Measurements from ENCODE around the gene DPP6.

Gene DPP6

DNA sequence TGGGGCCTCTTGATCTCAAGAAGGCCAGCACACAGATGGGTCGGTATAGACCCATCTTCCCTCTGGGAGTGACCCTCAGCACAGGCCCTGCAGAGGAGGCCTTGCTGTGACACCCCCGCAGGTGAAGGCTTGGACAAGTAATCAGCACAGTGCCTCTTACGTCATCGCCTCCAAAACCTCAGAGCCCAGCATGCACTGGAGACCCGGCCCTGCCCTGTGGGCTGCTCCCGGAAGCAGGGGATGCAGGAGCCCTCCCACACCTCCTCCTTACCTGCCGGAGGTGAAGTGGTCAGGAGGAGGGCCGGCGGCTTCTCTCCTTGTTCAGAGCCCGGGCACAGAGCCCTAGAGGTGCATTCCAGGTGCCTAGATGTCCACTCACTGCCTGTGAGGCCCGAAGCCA is 829.3 kb downstream of the DPP6 start:
- DNase-seq (ENCODE audit: low read depth), result no peak

DNA sequence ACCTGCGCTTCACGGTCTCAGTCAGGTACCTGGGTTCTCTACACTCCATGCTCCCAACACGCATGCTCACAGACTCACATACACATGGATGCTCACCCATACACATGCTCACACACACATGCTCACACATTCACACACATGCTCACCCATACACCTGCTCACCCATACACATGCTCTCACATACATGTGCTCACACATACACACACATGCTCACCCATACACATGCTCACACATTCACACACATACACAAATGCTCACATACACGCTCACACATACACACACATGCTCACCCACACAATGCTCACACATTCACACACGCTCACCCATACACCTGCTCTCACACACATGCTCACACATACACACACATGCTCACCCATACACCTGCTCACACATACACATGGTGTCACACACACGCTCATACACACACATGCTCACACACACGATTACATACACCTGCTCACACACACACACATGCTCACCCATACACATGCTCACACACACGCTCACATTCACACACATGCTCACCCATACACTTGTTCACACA is 830.8 kb downstream of the DPP6 start:
- no peak for DNase-seq (ENCODE audit: low read depth)

DNA sequence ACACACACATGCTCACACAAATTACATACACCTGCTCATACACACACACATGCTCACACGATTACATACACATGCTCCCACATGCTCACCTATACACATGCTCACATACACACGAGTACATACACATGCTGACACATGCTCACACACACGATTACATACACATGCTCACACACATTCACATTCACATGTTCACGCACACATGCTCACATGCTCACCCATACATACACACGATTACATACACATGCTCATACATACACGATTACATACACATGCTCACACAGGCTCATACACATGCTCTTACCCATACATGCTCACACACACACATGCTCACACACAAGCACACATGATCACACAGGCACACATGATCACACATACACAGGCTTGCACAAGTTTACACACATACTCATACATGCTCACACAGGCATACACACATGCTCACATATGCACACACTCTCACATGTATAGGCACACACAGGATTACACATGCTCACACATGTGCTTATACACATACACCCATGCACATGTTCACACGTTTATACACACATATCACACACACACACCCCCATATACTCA is 832.2 kb downstream of the DPP6 start:
- DNase-seq (ENCODE audit: low read depth), result no peak

DNA sequence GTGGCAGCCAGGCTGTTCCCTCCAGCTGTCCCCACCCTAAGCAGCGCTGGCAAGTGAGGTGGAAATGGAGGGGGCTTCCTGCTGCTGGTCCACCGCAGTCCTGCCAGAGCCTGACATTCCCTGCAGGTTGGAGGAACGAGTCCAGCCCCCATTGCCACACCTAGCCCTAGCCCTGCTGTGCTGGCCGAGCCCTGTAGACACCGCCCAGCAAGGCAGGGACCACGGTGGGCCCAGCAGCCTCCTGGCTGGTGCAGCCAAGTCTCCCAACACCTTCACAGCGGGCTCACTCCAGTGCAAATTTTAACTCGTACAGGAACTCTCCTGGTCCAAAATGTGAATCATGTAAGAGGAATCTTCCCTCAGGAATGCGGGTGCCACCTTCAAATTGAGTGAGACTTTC is 834.4 kb downstream of the DPP6 start:
- DNase-seq (ENCODE audit: low read depth), result no peak

- DNase-seq (ENCODE audit: low read depth), result no peak
These were observed 836.5 kb downstream of the DPP6 start for GRCh38 chr7:154888690-154889089.

- no peak for DNase-seq (ENCODE audit: low read depth)
These were observed 840.3 kb downstream of the DPP6 start for GRCh38 chr7:154892459-154892858.

- DNase-seq (ENCODE audit: low read depth), result no peak
These were observed 843.9 kb downstream of the DPP6 start for GRCh38 chr7:154896076-154896475.

- DNase-seq (ENCODE audit: low read depth), result no peak
These were observed 847.0 kb downstream of the DPP6 start for GRCh38 chr7:154898973-154899855.

GRCh38 chr7:154899862-154900261 is 847.7 kb downstream of the DPP6 start:
- no peak for DNase-seq (ENCODE audit: low read depth)

DNA sequence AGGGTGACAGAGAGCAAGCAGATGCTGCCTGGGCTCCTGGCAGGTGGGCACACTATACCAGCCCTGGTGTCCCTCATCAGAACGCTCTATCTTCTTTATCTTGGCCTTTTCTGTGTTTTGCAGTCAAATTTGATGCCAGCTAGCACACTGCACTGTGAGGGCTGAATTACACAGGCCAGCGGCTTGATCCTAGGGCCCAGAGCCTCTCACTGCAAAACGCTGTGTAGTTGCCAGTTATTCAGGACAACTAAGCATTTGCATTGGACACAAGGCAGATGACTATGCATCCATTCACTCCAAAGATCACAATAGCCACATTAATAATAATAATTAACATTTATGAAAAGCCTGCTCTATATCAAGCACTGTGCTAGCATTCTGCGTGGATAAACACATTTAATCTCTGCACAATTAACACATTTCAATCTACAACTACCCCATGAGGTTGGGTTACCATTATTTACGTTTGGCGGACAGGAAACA is 850.4 kb downstream of the DPP6 start:
- DNase-seq (ENCODE audit: low read depth), result no peak

GRCh38 chr7:154903083-154903731 is 851.0 kb downstream of the DPP6 start:
- no peak for DNase-seq (ENCODE audit: low read depth)

DNA sequence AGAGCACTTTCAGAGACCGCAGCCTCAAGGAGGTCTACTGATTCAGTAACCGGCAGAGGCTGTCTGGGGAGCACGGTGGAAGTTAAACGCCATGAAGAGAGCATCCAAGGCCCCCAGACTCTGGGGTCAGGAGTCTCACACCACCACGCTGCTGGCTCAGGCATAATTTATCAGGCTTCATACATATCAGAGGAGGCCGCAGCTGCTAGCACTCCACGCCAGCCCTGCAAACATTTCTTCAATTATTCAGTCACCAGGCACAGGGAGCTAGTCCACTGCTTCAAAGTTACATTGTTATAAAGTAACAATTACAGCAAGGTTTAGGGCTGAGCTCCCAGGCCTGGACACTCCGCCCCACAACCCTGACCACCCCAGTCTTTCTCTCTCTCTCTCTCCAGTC is 852.9 kb downstream of the DPP6 start:
- DNase-seq (ENCODE audit: low read depth), result no peak

DNA sequence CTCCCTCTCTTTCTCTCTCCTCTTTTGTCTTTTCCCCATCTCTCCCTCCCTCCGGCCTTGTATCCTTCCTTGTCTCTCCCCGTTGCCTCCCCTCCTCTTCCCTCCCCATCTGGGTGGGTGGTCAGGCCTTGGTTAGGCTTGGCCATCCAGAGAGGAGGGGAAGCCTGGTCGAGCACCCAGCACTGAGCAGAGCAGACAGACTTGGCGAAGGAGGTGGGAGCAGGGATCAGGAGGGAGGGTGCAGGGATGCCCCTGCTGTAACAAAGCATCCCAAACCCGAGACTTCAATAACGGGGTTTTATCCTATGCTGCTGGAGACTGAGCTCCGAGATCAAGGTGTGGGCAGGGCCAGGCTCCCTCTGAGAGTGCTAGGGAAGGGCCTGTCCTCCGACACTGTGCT is 853.4 kb downstream of the DPP6 start:
- no peak for DNase-seq (ENCODE audit: low read depth)

DNA sequence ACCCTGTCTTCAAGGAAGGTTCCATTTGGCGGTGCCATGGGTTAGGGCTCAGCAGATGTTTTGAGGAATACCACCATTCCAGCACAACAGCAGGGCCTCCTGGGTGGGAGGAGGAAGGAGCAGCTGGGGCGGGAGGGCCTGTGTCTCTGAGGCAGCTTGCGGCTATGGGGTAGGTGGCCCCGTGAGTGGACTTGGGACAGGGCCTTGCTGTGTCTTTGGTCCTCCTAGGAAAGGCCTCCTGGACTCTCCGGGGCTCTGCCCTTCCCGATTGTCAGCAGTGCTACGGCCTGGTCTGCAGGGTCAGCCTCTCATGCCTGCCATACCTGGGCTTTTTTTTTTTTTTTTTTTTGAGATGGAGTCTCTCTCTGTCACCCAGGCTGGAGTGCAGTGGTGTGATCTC is 854.0 kb downstream of the DPP6 start:
- DNase-seq (ENCODE audit: low read depth), result no peak

DNA sequence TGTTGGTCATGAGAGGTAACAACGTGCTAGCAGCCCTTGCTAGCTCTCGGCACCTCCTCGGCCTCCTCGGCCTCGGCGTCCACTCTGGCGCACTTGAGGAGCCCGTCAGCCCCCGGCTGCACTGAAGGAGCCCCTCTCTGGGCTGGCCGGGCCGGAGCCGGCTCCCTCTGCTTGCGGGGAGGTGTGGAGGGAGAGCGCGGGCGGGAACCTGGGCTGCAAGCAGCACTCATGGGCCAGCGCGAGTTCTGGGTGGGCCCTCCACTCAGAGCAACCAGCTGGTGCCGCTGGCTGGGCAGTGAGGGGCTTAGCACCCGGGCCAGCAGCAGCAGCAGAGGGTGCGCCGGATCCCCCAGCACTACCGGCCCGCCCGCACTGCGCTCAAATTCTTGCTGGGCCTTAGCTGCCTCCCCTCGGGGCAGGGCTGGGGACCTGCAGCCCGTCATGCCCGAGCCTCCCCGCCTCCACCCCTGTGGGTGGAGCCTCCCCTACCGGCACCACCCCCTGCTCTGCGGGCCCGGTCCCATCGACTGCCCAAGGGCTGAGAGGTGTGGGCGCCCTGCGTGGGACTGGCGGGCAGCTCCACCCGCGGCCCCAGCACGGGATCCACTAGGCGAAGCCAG is 854.6 kb downstream of the DPP6 start:
- no peak for DNase-seq (ENCODE audit: low read depth)

GRCh38 chr7:154907651-154908620 is 855.7 kb downstream of the DPP6 start:
- no peak for DNase-seq (ENCODE audit: low read depth)

DNA sequence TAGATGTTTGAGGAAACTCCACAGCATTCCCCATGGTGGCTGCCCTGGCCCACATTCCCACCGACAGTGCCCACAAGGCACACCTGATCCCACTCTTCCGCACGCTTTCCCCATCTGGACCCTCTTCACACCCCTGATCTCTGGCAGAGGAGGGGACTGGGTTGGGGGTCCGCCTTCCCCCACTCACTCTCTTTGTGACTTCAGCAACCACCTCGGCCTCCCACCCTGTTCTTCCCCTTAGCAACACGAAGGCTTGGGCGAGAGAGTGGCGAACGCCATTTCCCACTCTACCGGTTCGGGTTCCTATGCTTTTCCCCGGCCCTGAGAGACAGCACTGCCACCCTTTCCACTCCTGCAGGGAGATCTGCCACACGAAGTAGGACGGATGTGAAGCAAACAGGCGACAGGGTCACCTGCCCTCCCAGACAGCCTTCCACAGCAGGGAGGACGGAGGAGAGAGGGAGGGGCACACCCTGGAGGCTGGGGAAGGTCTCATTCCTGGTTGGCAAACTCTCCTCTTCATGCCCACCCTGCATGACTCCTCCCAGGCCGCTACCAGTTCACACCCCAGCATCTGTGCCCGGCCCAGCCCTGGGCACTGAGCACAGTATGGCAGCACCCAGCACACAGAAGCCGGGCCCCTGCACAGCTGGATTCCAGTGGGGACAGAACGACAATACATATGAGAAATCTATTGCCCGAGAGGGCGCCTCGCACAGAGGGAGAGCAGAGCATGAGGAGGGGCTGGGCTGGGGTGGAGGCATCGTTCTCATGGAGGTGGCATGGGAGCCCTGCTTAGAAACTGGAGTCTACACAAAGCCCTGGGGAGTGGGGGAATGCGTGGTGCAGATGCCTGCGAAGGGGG is 857.3 kb downstream of the DPP6 start:
- DNase-seq (ENCODE audit: low read depth), result no peak

DNA sequence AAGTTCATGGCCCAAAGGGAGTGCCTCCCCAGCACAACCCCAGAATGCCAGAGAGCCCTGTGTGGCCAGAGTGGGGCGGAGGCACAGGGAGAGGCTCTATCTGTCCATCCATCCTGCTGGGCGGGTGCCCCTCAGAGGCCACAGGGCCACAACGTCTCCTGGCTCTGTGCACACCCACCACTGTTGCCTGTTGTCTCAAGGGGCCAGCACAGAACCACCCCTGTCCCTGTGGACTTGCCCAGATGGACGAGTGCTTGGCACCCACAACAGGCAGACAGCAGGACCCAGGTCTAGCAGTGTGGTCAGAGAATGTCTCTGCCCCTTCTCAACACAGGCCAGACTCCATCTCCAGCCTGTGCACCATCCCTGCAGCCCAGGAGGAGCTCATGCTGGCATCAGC is 857.9 kb downstream of the DPP6 start:
- DNase-seq (ENCODE audit: low read depth), result no peak

GRCh38 chr7:154910977-154911376 is 858.8 kb downstream of the DPP6 start:
- DNase-seq (ENCODE audit: low read depth), result no peak

DNA sequence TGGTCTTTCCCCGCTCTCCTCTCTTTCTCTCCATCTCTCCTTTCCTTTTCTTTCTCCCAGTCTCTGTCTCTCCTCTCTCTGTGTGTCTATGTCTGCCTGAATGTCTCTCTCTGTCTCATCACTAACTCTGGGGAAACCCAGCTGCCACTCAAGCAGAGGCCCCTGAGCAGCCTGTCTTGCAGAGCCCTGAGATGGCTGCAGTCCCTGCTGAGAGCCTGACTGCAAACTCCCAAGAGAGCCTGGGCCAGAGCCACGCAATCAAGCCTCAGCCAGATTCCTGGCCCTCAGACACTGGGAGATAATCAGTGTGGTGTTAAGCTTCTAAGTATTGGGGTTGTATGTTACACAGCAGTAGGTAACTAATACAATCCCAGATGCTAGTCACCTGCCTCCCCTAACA is 859.2 kb downstream of the DPP6 start:
- DNase-seq (ENCODE audit: low read depth), result no peak

All from fibroblast of the conjunctiva (primary cell).